ENCODE results near the gene C3orf85. TPM values are rescaled to one million over a fixed set of nuclear protein-coding genes. Genes with fewer than 3 reads are reported as not detected.
A peak's percentile ranks its signal among the peaks of the same experiment; 100 is the strongest.

C3orf85 gene
- total RNA-seq, 1 donor from 2014 or later: not detected

- Histone ChIP-seq H3K4me3 (no peak overlapping the region), H3K9me3 (no peaks in the 10 kb centered on the region), H3K27ac (no peak overlapping the region), H3K36me3 (no peaks in the 10 kb centered on the region), H3K4me1 (no peaks in the 10 kb centered on the region), H3K27me3 (ENCODE audit: low read depth) (no peaks in the 10 kb centered on the region)
- DNase-seq: no peak
- ATAC-seq: peak in 1 of 2 donors; percentile 53
- intact Hi-C loops (cut with DNase I): no loop called here
- TF ChIP-seq, protein P1, sequence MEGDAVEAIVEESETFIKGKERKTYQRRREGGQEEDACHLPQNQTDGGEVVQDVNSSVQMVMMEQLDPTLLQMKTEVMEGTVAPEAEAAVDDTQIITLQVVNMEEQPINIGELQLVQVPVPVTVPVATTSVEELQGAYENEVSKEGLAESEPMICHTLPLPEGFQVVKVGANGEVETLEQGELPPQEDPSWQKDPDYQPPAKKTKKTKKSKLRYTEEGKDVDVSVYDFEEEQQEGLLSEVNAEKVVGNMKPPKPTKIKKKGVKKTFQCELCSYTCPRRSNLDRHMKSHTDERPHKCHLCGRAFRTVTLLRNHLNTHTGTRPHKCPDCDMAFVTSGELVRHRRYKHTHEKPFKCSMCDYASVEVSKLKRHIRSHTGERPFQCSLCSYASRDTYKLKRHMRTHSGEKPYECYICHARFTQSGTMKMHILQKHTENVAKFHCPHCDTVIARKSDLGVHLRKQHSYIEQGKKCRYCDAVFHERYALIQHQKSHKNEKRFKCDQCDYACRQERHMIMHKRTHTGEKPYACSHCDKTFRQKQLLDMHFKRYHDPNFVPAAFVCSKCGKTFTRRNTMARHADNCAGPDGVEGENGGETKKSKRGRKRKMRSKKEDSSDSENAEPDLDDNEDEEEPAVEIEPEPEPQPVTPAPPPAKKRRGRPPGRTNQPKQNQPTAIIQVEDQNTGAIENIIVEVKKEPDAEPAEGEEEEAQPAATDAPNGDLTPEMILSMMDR (IDR thresholded peaks at IDR 0.05): no peak
Observed at GRCh38 chr3:109098079-109098644, 38.4 kb upstream of the C3orf85 start.

- TF ChIP-seq, protein P1 (IDR thresholded peaks at IDR 0.05): no peak
- no peaks in the 10 kb centered on the region for H3K36me3 ChIP-seq
- no peaks in the 10 kb centered on the region for H3K27me3 ChIP-seq (ENCODE audit: low read depth)
- H3K27ac ChIP-seq: no peak overlapping the region
- ATAC-seq (no peak), DNase-seq (no peak)
- intact Hi-C loops (cut with DNase I): no loop called here
- H3K4me1 ChIP-seq: no peaks in the 10 kb centered on the region
- no peaks in the 10 kb centered on the region for H3K9me3 ChIP-seq
- no peak overlapping the region for H3K4me3 ChIP-seq
Observed at GRCh38 chr3:109109574-109109973, 26.9 kb upstream of the C3orf85 start.

DNA sequence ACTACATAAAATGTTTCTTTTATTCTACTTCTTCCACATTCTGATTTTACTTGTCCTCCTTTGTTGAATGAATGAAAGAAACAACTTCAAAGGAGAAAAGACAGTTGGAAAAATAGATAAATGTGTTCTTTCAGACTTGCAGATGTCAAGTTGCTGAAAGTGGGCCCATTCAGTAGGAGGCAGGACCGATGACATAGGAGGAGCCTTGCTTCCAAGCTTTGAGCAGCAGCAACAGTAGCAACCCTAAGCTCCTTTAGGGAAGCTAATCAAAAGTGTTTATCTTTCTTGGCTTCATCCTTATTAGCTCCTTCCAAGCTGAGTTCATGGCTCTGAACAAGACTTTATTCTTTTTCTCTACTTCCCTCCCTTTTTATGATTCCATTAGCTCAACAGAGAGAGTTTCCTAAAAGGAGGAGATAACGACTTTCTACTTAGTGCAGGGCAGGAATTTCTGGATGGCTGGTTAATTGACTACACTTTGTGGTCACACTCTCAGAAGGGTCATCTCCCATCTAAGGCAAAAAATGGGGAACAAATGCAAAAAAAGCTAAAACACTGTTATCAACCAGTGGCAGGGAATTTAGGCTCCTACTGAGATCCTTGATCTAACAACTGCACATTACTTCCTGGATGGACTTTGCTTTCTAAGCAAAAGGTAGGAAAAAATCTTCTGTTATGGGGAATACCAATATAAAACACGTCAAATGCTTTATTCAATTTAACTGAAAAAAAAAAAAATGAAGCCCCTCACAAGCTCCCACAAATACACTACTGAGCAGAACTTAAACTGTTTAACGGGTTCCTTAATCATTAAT, 23.4 kb upstream of the C3orf85 start:
- TF ChIP-seq, protein P1 (IDR thresholded peaks at IDR 0.05): no peak
- no peak for ATAC-seq
- DNase-seq: no peak
- no peak overlapping the region for H3K27ac ChIP-seq
- no peak overlapping the region for H3K4me3 ChIP-seq
- H3K27me3 ChIP-seq (ENCODE audit: low read depth): no peaks in the 10 kb centered on the region
- no peaks in the 10 kb centered on the region for H3K9me3 ChIP-seq
- H3K4me1 ChIP-seq: no peaks in the 10 kb centered on the region
- H3K36me3 ChIP-seq: no peaks in the 10 kb centered on the region
- intact Hi-C loops (cut with DNase I): no loop called here

- Histone ChIP-seq H3K27ac (no peak overlapping the region), H3K4me3 (no peak overlapping the region), H3K4me1 (no peaks in the 10 kb centered on the region), H3K27me3 (ENCODE audit: low read depth) (no peaks in the 10 kb centered on the region), H3K9me3 (no peaks in the 10 kb centered on the region), H3K36me3 (no peaks in the 10 kb centered on the region)
- TF ChIP-seq, protein P1 (IDR thresholded peaks at IDR 0.05): no peak
- no peak for ATAC-seq
- DNase-seq: no peak
- intact Hi-C loops (cut with DNase I): no loop called here
Observed at GRCh38 chr3:109114746-109115145, 21.8 kb upstream of the C3orf85 start.

- Histone ChIP-seq H3K4me1 (no peaks in the 10 kb centered on the region), H3K27ac (no peak overlapping the region), H3K9me3 (no peaks in the 10 kb centered on the region), H3K4me3 (no peak overlapping the region), H3K27me3 (ENCODE audit: low read depth) (no peaks in the 10 kb centered on the region), H3K36me3 (no peaks in the 10 kb centered on the region)
- no peak for ATAC-seq
- DNase-seq: no peak
- TF ChIP-seq, protein P1 (IDR thresholded peaks at IDR 0.05): no peak
- intact Hi-C loops (cut with DNase I): no loop called here
Observed at GRCh38 chr3:109115451-109115850, 21.1 kb upstream of the C3orf85 start.

Data from lower lobe of right lung (tissue), 2 donors.